K562 (cell line): ENCODE measurements around the gene DNAH17. TPM values are rescaled to one million over a fixed set of nuclear protein-coding genes. Genes with fewer than 3 reads are reported as not detected.
A peak's percentile ranks its signal among the peaks of the same experiment; 100 is the strongest.

ENCODE experiments used
- CREBBP ChIP-seq: IDR thresholded peaks from one replicate; pipeline ENCODE4 v1.6.1; 2012; ENCODE audit warnings: low read depth, mild to moderate bottlenecking, control low read depth, inconsistent platforms, low read length
- E2F6 ChIP-seq, 2 experiments: IDR thresholded peaks; 2 replicates each; pipeline ENCODE4 v1.6.1; 2011; ENCODE audit warnings: borderline replicate concordance in 1 of 2, control low read depth in 1 of 2, low read depth in 1 of 2, low read length in 1 of 2, mild to moderate bottlenecking in 1 of 2, mixed read lengths in 1 of 2, moderate library complexity in 1 of 2; ENCODE audit not compliant: insufficient read depth in 1 of 2, insufficient read length in 1 of 2, poor library complexity in 1 of 2, severe bottlenecking in 1 of 2; ENCODE audit errors: extremely low read depth in 1 of 2
- FOXA3 ChIP-seq, 2 experiments: fragments of 450-650 bp in 1 of 2; sonication (generic) in 1 of 2; formaldehyde crosslinking; IDR thresholded peaks in 1 of 2; conservative IDR thresholded peaks in 1 of 2; 2 replicates each; pipeline versions ENCODE4 v1.4.0 to v1.8.0; 2020 to 2022; ENCODE audit warnings: mild to moderate bottlenecking in 2 of 2, missing genetic modification reagents in 1 of 2
- HMGXB4 ChIP-seq: sonication (generic); formaldehyde crosslinking; IDR thresholded peaks from 2 replicates; pipeline ENCODE4 v1.8.1; 2023; ENCODE audit warnings: mild to moderate bottlenecking, missing genetic modification reagents
- JUND ChIP-seq, 2 experiments: IDR thresholded peaks; 2 replicates in 1 of 2; 3 replicates in 1 of 2; pipeline ENCODE4 v1.6.1; 2011; ENCODE audit warnings: borderline replicate concordance in 2 of 2, low read depth in 2 of 2, low read length in 2 of 2, improper control_type of control experiment in 1 of 2, missing biosample characterization in 1 of 2, missing genetic modification characterization in 1 of 2, missing genetic modification reagents in 1 of 2
- NCOA1 ChIP-seq: fragments of 450-650 bp; IDR thresholded peaks from 2 replicates; pipeline ENCODE4 v1.6.1; 2016; ENCODE audit warnings: low read depth
- PBX2 ChIP-seq, 2 experiments: IDR thresholded peaks in 1 of 2; conservative IDR thresholded peaks in 1 of 2; 2 replicates each; pipeline ENCODE4 v1.6.1; 2016; ENCODE audit warnings: low read depth in 2 of 2, mild to moderate bottlenecking in 1 of 2, missing compliant biosample characterization in 1 of 2, missing genetic modification characterization in 1 of 2, moderate library complexity in 1 of 2
- PHTF2 ChIP-seq: fragments of 250-450 bp; sonication (Bioruptor Pico); IDR thresholded peaks from 2 replicates; pipeline ENCODE4 v1.5.0; 2021; ENCODE audit warnings: mild to moderate bottlenecking
- RBM17 ChIP-seq: fragments of 200-400 bp; formaldehyde crosslinking; IDR thresholded peaks from 2 replicates; pipeline ENCODE4 v1.6.1; 2017; ENCODE audit warnings: low read depth, mild to moderate bottlenecking, low read length, borderline replicate concordance
- SMAD3 ChIP-seq: fragments of 450-650 bp; formaldehyde crosslinking; conservative IDR thresholded peaks from 2 replicates; pipeline ENCODE4 v1.4.0; 2020; ENCODE audit warnings: mild to moderate bottlenecking
- TBL1XR1 ChIP-seq, 2 experiments: IDR thresholded peaks; 2 replicates each; pipeline ENCODE4 v1.6.1; 2012; ENCODE audit warnings: improper control_type of control experiment in 2 of 2, low read length in 2 of 2, mild to moderate bottlenecking in 1 of 2
- YBX1 ChIP-seq: fragments of 450-650 bp; IDR thresholded peaks from 2 replicates; pipeline ENCODE4 v1.7.1; 2016; ENCODE audit warnings: mild to moderate bottlenecking
- ZBTB2 ChIP-seq: fragments of 450-650 bp; IDR thresholded peaks from 2 replicates; pipeline ENCODE4 v1.6.1; 2016; ENCODE audit warnings: antibody characterized with exemption
- ZNF3 ChIP-seq: fragments of 250-450 bp; sonication (Bioruptor Pico); IDR thresholded peaks from 2 replicates; pipeline ENCODE4 v1.5.0; 2021; ENCODE audit warnings: mild to moderate bottlenecking, moderate library complexity
- polyA plus RNA-seq, 8 experiments: library from polyadenylated mRNA; depleted of rRNA in 4 of 8; stranded (reverse) in 5 of 8; unstranded in 3 of 8; fragments of >200 nt; fragmentation: Nextera tagmentation in 2 of 8; fragmentation: Illumina TruSeq in 1 of 8; extraction: Ambion mirVana in 2 of 8; extraction: Trizol in 1 of 8; gene quantifications; 2 replicates each; pipeline versions ENCODE4 v1.2.1 to v1.2.3, GENCODE V29; 2011 to 2014; ENCODE audit warnings: inconsistent platforms in 1 of 8, missing spikeins in 1 of 8
- total RNA-seq, 7 experiments: library from RNA; depleted of rRNA in 6 of 7; stranded (reverse); fragments of >200 nt in 6 of 7; fragmentation: Illumina TruSeq in 2 of 7; extraction: Trizol in 2 of 7; gene quantifications; 2 replicates each; pipeline versions ENCODE4 v1.2.1 to v1.2.3, GENCODE V29; 2011 to 2021; ENCODE audit warnings: low replicate concordance in 1 of 7
- TF ChIP-seq, protein P1 (sequence below): conservative IDR thresholded peaks from 2 replicates; pipeline ENCODE4 v1.6.1; 2011; ENCODE audit warnings: low read depth, mild to moderate bottlenecking, low read length; ENCODE audit not compliant: control insufficient read depth

DNAH17 gene
- total and polyA plus RNA-seq, 9 of the 15 experiments (the other 6 are each of a cell fraction or from before 2014, with no cell fraction given) = under 0.01 to 0.06 (median 0.03) TPM; not detected in 5

DNA sequence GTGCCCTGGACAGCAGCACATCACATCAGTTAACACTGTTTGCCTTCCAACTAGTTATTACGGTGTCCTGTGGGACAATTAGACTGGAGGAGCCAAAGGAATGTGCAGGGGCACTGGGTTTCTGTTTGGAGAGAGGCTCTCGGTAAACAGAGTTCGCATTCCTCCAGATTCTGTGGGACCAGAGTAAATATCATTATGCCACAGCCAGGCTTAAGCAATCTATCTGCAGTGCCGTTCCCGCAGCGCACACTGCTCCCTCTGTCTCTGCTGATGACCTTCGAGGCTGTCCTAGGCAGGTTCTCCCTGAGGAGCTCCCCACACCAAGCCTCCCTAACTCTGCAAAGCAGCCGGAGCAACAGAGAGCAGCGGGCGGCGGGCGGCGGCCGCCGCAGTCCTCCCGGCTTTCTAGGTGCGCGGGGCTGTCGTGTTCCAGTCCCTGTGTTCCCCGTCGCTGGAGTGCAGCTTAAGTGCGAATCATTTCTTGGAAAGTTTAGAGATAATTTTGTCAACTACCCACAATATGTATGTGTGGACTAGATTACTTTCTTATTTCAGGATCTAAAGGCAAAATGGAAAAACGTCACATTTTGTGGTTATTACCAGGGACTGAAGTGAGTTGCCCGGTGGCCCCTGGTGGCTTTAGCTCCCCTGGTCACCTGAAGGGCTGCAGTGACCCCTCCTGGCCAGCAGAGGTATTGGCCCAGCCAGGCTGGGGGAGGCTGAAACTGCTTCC is 155.5 kb downstream of the DNAH17 start (continued):
- TF ChIP-seq JUND (IDR thresholded peaks at IDR 0.05; ENCODE audit: borderline replicate concordance, low read depth, low read length) (peak; percentile 38; the same call in 1 of the 2 replicates), JUND (tag; IDR thresholded peaks at IDR 0.05; ENCODE audit: borderline replicate concordance, low read depth, low read length) (no peak), RBM17 (no peak), PBX2 (CRISPR knock-in tag; IDR thresholded peaks at IDR 0.05; ENCODE audit: low read depth) (no peak), PBX2 (tag; conservative IDR thresholded peaks at IDR 0.05; ENCODE audit: low read depth) (no peak), SMAD3 (CRISPR knock-in tag) (no peak), ZNF3 (CRISPR knock-in tag) (no peak), NCOA1 (no peak), FOXA3 (CRISPR knock-in tag; conservative IDR thresholded peaks at IDR 0.05 in 1 of 2, IDR thresholded peaks at IDR 0.05 in 1 of 2) (0 out of 4 replicates have a peak, but pooled peaks of 1 of the 2 experiments have one; percentile 39), HMGXB4 (CRISPR knock-in tag) (no peak), TBL1XR1 (IDR thresholded peaks at IDR 0.05; ENCODE audit: low read length in 2 of 2) (peak in 1 of 2 experiments; percentile 32; a peak in 1 of 4 replicates), YBX1 (no peak), CREBBP (no peak), PHTF2 (CRISPR knock-in tag) (no peak), ZBTB2 (no peak), E2F6 (IDR thresholded peaks at IDR 0.05; ENCODE audit: borderline replicate concordance in 1 of 2, extremely low read depth in 1 of 2, insufficient read depth in 1 of 2, insufficient read length in 1 of 2, low read depth in 1 of 2, low read length in 1 of 2, poor library complexity in 1 of 2, severe bottlenecking in 1 of 2) (no peak)
- TF ChIP-seq, protein P1, sequence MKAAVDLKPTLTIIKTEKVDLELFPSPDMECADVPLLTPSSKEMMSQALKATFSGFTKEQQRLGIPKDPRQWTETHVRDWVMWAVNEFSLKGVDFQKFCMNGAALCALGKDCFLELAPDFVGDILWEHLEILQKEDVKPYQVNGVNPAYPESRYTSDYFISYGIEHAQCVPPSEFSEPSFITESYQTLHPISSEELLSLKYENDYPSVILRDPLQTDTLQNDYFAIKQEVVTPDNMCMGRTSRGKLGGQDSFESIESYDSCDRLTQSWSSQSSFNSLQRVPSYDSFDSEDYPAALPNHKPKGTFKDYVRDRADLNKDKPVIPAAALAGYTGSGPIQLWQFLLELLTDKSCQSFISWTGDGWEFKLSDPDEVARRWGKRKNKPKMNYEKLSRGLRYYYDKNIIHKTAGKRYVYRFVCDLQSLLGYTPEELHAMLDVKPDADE = no peak
